Measurements from ENCODE around the gene TSPAN1. TPM values are rescaled to one million over a fixed set of nuclear protein-coding genes. Genes with fewer than 3 reads are reported as not detected.

TSPAN1 gene
- total RNA-seq, 1 experiment from 2014 or later = 41.7 TPM

DNA sequence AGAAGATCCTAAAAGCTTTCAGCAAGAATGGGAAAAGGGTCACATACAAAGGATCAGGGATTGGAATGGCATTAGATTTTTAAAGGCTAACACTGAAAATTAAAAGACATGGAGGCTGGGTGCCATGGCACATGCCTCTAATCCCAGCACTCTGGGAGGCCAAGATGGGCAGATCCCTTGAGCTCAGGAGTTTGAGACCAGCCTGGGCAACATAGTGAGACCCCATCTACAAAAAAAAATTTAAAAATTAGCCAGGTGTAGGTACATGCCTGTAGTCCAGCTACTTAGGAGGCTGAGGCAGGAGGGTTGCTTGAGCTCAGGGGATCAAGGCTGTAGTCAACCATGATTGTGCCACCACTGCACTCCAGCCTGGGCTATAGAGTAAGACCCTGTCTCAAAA lies 40.6 kb downstream of the TSPAN1 start:
- ChIA-PET POLR2A (no interaction called here), CTCF (interaction anchor here (0.6 kb wide), 1 partner anchor 12 kb away, joined by 4 read pairs; no protein-coding TSS in a partner anchor)
- H3K36me3 Mint-ChIP-seq (ENCODE audit: insufficient read depth, unreplicated experiment) = peaks cover 6% of the 10 kb centered on the region
- TF ChIP-seq, protein P1, sequence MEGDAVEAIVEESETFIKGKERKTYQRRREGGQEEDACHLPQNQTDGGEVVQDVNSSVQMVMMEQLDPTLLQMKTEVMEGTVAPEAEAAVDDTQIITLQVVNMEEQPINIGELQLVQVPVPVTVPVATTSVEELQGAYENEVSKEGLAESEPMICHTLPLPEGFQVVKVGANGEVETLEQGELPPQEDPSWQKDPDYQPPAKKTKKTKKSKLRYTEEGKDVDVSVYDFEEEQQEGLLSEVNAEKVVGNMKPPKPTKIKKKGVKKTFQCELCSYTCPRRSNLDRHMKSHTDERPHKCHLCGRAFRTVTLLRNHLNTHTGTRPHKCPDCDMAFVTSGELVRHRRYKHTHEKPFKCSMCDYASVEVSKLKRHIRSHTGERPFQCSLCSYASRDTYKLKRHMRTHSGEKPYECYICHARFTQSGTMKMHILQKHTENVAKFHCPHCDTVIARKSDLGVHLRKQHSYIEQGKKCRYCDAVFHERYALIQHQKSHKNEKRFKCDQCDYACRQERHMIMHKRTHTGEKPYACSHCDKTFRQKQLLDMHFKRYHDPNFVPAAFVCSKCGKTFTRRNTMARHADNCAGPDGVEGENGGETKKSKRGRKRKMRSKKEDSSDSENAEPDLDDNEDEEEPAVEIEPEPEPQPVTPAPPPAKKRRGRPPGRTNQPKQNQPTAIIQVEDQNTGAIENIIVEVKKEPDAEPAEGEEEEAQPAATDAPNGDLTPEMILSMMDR (IDR thresholded peaks at IDR 0.05; ENCODE audit: unreplicated experiment) = no peak
- H3K4me3 Mint-ChIP-seq (ENCODE audit: unreplicated experiment) = no peak overlapping the region
- intact Hi-C loops (cut with micrococcal nuclease) = no loop called here
- no peaks in the 10 kb centered on the region for H3K27me3 Mint-ChIP-seq (ENCODE audit: insufficient read depth, unreplicated experiment)
- no TSS peak for BruUV-seq (replicated peaks)
- no peaks in the 10 kb centered on the region for H3K9me3 Mint-ChIP-seq (ENCODE audit: unreplicated experiment)
- no peak overlapping the region for H3K27ac Mint-ChIP-seq (ENCODE audit: low read depth, unreplicated experiment)
- peaks cover 9% of the 10 kb centered on the region for H3K4me1 Mint-ChIP-seq (ENCODE audit: insufficient read depth, unreplicated experiment)
- DNase-seq (ENCODE audit: unreplicated experiment) = no peak

DNA sequence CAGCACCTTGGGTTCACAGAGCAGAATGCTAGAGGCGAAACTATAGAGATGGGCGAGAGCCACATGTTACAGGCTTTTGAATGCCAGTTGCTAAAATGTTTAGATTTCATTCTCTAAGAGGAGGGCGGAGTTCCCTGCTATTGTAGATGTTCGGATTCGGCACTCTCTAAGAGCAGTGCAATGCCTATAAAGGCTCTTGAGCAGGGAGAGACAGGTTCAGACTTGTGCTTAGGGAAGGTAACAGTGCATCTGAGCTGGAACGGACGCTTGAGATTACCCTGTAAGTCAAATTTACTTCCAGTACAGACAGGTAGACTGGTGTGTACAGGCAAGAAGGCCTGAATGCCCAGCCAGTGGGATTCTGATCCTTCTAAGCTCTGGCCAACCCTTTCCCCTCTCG lies 43.6 kb downstream of the TSPAN1 start:
- Mint-ChIP-seq H3K36me3 (ENCODE audit: insufficient read depth, unreplicated experiment) (peaks cover 5% of the 10 kb centered on the region), H3K9me3 (ENCODE audit: unreplicated experiment) (no peaks in the 10 kb centered on the region), H3K4me3 (ENCODE audit: unreplicated experiment) (peak overlapping the region; percentile 19), H3K4me1 (ENCODE audit: insufficient read depth, unreplicated experiment) (peaks cover 13% of the 10 kb centered on the region), H3K27me3 (ENCODE audit: insufficient read depth, unreplicated experiment) (no peaks in the 10 kb centered on the region), H3K27ac (ENCODE audit: low read depth, unreplicated experiment) (peak overlapping the region; percentile 94)
- POLR2A ChIA-PET = interaction anchor here (0.6 to 4.3 kb wide), 22 partner anchors 9 to 635 kb away, joined by 3 to 57 read pairs (median 6); partner anchors contain the start of genes GPBP1L1, LRRC41, LURAP1 and NASP
- BruUV-seq (replicated peaks) = no TSS peak
- CTCF ChIA-PET = interaction anchor here (0.6 to 10.6 kb wide), 10 partner anchors 12 to 238 kb away, joined by 3 to 266 read pairs (median 4); partner anchors contain the start of gene POMGNT1
- peak; percentile 87 for DNase-seq (ENCODE audit: unreplicated experiment)
- TF ChIP-seq, protein P1 (IDR thresholded peaks at IDR 0.05; ENCODE audit: unreplicated experiment) = no peak
- intact Hi-C loops (cut with micrococcal nuclease) = no loop called here

DNA sequence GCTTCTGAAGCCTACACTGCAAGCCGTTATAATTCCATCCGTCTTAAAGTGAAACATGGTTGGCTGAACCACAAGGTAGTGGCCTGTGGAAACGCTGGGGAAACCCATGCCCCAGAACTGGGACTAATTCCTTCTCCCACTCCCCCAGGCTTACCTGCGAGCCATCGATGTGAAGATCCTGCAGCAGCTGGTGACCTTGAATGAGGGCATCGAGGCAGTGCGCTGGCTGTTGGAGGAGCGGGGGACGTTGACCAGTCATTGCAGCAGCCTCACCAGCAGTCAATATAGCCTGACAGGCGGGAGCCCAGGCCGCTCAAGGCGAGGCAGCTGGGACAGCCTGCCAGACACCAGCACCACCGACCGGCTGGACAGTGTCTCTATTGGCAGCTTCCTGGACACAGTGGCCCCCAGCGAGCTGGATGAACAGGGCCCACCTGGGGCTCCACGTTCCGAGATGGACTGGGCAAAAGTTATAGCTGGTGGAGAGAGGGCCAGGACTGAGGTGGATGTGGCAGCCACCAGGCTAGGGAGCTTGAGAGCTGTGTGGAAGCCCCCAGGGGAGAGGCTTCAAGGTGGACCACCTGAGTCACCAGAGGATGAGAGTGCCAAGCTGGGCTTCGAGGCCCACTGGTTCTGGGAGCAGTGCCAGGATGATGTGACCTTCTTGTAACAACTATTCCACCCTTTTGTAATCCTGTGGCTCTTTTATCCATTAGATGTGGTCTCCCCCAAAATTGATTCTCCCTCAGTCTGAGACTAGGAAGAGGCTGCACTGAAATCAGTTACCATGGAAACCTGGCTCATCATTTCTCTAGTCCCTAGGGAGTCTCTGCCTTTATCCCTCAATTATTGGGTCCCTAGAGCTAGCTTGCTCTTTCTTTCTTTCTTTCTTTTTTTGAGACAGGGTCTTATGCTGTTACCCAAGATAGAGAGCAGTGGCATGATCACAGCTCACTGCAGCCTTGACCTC lies 44.9 kb downstream of the TSPAN1 start:
- BruUV-seq (replicated peaks) = no TSS peak
- Mint-ChIP-seq H3K4me3 (ENCODE audit: unreplicated experiment) (no peak overlapping the region), H3K36me3 (ENCODE audit: insufficient read depth, unreplicated experiment) (no peaks in the 10 kb centered on the region), H3K27ac (ENCODE audit: low read depth, unreplicated experiment) (no peak overlapping the region), H3K4me1 (ENCODE audit: insufficient read depth, unreplicated experiment) (peaks cover 17% of the 10 kb centered on the region), H3K27me3 (ENCODE audit: insufficient read depth, unreplicated experiment) (no peaks in the 10 kb centered on the region), H3K9me3 (ENCODE audit: unreplicated experiment) (no peaks in the 10 kb centered on the region)
- POLR2A ChIA-PET = interaction anchor here (1.3 to 4.3 kb wide), 15 partner anchors 16 to 534 kb away, joined by 3 to 57 read pairs (median 8); partner anchors contain the start of genes GPBP1L1, LRRC41, LURAP1 and NSUN4
- DNase-seq (ENCODE audit: unreplicated experiment) = no peak
- TF ChIP-seq, protein P1 (IDR thresholded peaks at IDR 0.05; ENCODE audit: unreplicated experiment) = no peak
- intact Hi-C loops (cut with micrococcal nuclease) = loop anchor here (5.0 kb wide), 1 partner anchor 88 kb away; the partner anchor contains the start of gene PIK3R3
- CTCF ChIA-PET = interaction anchor here (0.6 to 10.6 kb wide), 11 partner anchors 17 to 182 kb away, joined by 3 to 266 read pairs (median 4); partner anchors contain the start of genes LURAP1 and UQCRH

DNA sequence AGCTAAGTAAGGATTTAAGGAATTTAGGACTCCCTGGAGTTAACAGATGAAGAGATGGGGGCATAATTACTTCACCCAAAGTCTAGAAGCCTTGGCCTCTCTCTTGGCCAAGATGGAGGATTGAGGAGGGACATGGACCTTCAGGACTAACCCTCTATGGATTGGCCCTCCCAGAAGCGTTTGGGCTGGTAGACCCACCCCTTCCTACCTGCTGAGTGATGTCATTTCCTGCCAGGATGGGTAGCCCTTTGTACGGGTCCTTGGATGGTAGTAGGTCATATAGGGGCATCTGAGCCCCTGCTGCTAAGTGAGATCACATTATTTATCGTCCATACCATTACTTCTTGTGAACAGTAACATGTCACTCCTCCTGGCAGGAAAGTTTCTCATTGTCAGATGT lies 45.9 kb downstream of the TSPAN1 start:
- intact Hi-C loops (cut with micrococcal nuclease) = loop anchor here (5.0 kb wide), 1 partner anchor 89 kb away; the partner anchor contains the start of gene PIK3R3
- Mint-ChIP-seq H3K4me1 (ENCODE audit: insufficient read depth, unreplicated experiment) (peaks cover 17% of the 10 kb centered on the region), H3K27ac (ENCODE audit: low read depth, unreplicated experiment) (no peak overlapping the region), H3K27me3 (ENCODE audit: insufficient read depth, unreplicated experiment) (no peaks in the 10 kb centered on the region), H3K4me3 (ENCODE audit: unreplicated experiment) (no peak overlapping the region), H3K9me3 (ENCODE audit: unreplicated experiment) (no peaks in the 10 kb centered on the region), H3K36me3 (ENCODE audit: insufficient read depth, unreplicated experiment) (no peaks in the 10 kb centered on the region)
- POLR2A ChIA-PET = interaction anchor here (2.1 to 3.0 kb wide), 2 partner anchors 22 to 38 kb away, joined by 8 to 10 read pairs; partner anchors contain the start of gene POMGNT1
- no TSS peak for BruUV-seq (replicated peaks)
- DNase-seq (ENCODE audit: unreplicated experiment) = no peak
- TF ChIP-seq, protein P1 (IDR thresholded peaks at IDR 0.05; ENCODE audit: unreplicated experiment) = no peak
- CTCF ChIA-PET = interaction anchor here (0.6 to 10.6 kb wide), 3 partner anchors 18 to 183 kb away, joined by 3 to 266 read pairs (median 11); partner anchors contain the start of gene LURAP1
